Type B pancreatic cell (in vitro differentiated cells): ENCODE data around the gene UBAP2L. TPM values are rescaled to one million over a fixed set of nuclear protein-coding genes. Genes with fewer than 3 reads are reported as not detected.

Source experiments
- DNase-seq: peaks from one replicate; pipeline ENCODE4 v3.0.0; 2021; ENCODE audit warnings: mixed read lengths; ENCODE audit not compliant: unreplicated experiment; ENCODE audit errors: extremely low spot score
- H3K27ac Mint-ChIP-seq: 2 replicates; pipeline ENCODE4 v1.8.0; 2021; ENCODE audit warnings: mild to moderate bottlenecking, mixed read lengths
- H3K27me3 Mint-ChIP-seq: 2 replicates; pipeline ENCODE4 v1.8.0; 2021; ENCODE audit warnings: mixed read lengths
- H3K36me3 Mint-ChIP-seq: 2 replicates; pipeline ENCODE4 v1.8.0; 2021; ENCODE audit warnings: mixed read lengths
- H3K4me1 Mint-ChIP-seq: one replicate; pipeline ENCODE4 v1.8.0; 2021; ENCODE audit warnings: mixed read lengths; ENCODE audit not compliant: unreplicated experiment
- H3K4me3 Mint-ChIP-seq: 2 replicates; pipeline ENCODE4 v1.8.0; 2021; ENCODE audit warnings: mild to moderate bottlenecking, mixed read lengths
- H3K9me3 Mint-ChIP-seq: 2 replicates; pipeline ENCODE4 v1.8.0; 2021; ENCODE audit warnings: mixed read lengths
- CTCF ChIP-seq: fragments of 200-600 bp; sonication (generic); conservative IDR thresholded peaks from 2 replicates; pipeline ENCODE4 v1.5.0; 2021; ENCODE audit warnings: antibody characterized with exemption, mild to moderate bottlenecking
- long read RNA-seq: library from polyadenylated mRNA; unstranded; transcript quantifications from one replicate; pipeline ENCODE4 v2.0.0, GENCODE V29; 2020
- total RNA-seq: library from RNA; stranded (reverse); gene quantifications from 2 replicates; pipeline ENCODE4 v1.2.1, GENCODE V29; 2021; ENCODE audit warnings: low replicate concordance

UBAP2L gene
- 188 and 216 TPM in 2 replicates for total RNA-seq
- long read RNA-seq, partial matches to known transcripts, result 6 of 15 reads
- long read RNA-seq, other reads (novel, unspliced or antisense), result 9 of 15 reads

GRCh38 chr1:154220071-154220969 is at the start of gene UBAP2L:
Gene UBAP2L (plus strand): TSS chr1:154220955. CDS start chr1:154225124, 4,169 bp downstream.
- DNase-seq, result peak; percentile 99
- no peak for TF ChIP-seq CTCF
- Mint-ChIP-seq H3K4me1 (peaks cover 35% of the 10 kb centered on the region), H3K27me3 (peaks cover 4% of the 10 kb centered on the region), H3K9me3 (no peaks in the 10 kb centered on the region), H3K4me3 (peak within 1 kb of the TSS; percentile 98), H3K27ac (peak within 1 kb of the TSS; percentile 98), H3K36me3 (peaks cover 32% of the 10 kb centered on the region)

GRCh38 chr1:154171223-154171583 is 49.6 kb upstream of the UBAP2L start:
- H3K9me3 Mint-ChIP-seq, result no peaks in the 10 kb centered on the region
- peaks cover 48% of the 10 kb centered on the region for H3K36me3 Mint-ChIP-seq
- no peak for DNase-seq
- H3K27me3 Mint-ChIP-seq, result no peaks in the 10 kb centered on the region
- H3K4me3 Mint-ChIP-seq, result peak overlapping the region; percentile 31
- H3K27ac Mint-ChIP-seq, result peak overlapping the region; percentile 90
- no peaks in the 10 kb centered on the region for H3K4me1 Mint-ChIP-seq
- no peak for TF ChIP-seq CTCF

- no peak for TF ChIP-seq CTCF
- Mint-ChIP-seq H3K4me3 (no peak overlapping the region), H3K27ac (peak overlapping the region; percentile 90), H3K27me3 (no peaks in the 10 kb centered on the region), H3K9me3 (no peaks in the 10 kb centered on the region), H3K36me3 (peaks cover 51% of the 10 kb centered on the region), H3K4me1 (no peaks in the 10 kb centered on the region)
- no peak for DNase-seq
These were observed 48.9 kb upstream of the UBAP2L start for GRCh38 chr1:154171880-154172279.

- no peak overlapping the region for H3K27ac Mint-ChIP-seq
- H3K9me3 Mint-ChIP-seq, result no peaks in the 10 kb centered on the region
- no peak for TF ChIP-seq CTCF
- peaks cover 24% of the 10 kb centered on the region for H3K4me1 Mint-ChIP-seq
- H3K27me3 Mint-ChIP-seq, result no peaks in the 10 kb centered on the region
- DNase-seq, result no peak
- no peak overlapping the region for H3K4me3 Mint-ChIP-seq
- peaks cover 47% of the 10 kb centered on the region for H3K36me3 Mint-ChIP-seq
These were observed 46.1 kb upstream of the UBAP2L start for GRCh38 chr1:154174654-154175053.

GRCh38 chr1:154176337-154176736 is 44.4 kb upstream of the UBAP2L start:
- H3K9me3 Mint-ChIP-seq, result no peaks in the 10 kb centered on the region
- H3K4me1 Mint-ChIP-seq, result peaks cover 39% of the 10 kb centered on the region
- H3K27ac Mint-ChIP-seq, result peak overlapping the region; percentile 13
- peaks cover 38% of the 10 kb centered on the region for H3K36me3 Mint-ChIP-seq
- H3K4me3 Mint-ChIP-seq, result no peak overlapping the region
- H3K27me3 Mint-ChIP-seq, result no peaks in the 10 kb centered on the region
- DNase-seq, result no peak
- TF ChIP-seq CTCF, result no peak
